HG02885 (cell line): ENCODE results near the gene MATCAP1.
A peak's percentile ranks its signal among the peaks of the same experiment; 100 is the strongest.

Source experiments
- ATAC-seq: cut with Tn5 transposase; IDR thresholded peaks from one replicate; pipeline ENCODE4 v1.9.1; 2021; ENCODE audit warnings: mild to moderate bottlenecking; ENCODE audit not compliant: unreplicated experiment, poor library complexity

The MATCAP1 gene

DNA sequence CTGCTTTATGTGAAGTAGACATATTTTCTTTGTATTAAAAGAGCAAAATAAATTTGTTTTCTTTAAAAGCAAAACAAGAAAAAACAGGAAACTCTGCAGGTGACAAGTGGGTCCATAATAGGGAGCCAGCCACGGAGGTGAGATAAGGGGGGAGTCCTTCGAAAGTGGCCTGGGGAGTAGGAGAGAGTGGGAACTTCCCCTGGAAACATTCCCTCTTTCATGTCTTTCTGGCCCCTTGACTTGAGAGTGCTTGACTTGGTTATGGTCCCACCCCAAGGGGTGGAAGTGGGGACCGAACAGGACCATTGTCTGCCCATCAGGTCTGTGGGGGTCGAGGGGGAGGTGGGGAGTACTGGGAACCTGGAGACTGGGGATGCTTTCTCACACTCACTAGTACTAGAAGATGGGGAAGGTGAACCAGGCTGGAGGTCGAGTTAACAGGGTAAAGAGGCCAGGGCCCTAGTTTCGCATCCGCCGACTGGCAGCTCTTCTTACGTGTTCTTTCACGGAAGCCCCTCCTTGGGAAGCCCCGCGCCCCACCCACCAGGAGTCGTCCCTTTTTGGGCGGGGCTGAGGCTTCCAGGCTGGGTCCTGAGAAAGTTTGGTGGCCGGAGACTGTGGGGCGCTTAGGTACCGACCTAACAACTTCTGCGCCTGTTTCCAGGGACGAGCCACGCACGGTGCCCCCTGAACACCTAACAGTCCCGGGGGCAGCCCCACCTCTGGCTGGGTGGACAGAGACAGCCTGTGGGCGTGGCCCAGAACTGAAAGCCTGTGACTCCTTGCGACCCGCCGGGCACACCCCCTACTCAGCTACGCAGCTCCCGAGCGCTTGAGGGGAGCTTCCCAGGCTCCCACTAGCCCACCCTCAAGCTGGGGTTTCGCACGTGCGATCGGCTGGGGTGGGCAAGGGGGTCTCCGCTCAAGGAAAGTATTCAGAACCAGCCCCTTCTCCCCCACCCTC, 24.8 kb downstream of the MATCAP1 start:
- peak; percentile 35 for ATAC-seq

DNA sequence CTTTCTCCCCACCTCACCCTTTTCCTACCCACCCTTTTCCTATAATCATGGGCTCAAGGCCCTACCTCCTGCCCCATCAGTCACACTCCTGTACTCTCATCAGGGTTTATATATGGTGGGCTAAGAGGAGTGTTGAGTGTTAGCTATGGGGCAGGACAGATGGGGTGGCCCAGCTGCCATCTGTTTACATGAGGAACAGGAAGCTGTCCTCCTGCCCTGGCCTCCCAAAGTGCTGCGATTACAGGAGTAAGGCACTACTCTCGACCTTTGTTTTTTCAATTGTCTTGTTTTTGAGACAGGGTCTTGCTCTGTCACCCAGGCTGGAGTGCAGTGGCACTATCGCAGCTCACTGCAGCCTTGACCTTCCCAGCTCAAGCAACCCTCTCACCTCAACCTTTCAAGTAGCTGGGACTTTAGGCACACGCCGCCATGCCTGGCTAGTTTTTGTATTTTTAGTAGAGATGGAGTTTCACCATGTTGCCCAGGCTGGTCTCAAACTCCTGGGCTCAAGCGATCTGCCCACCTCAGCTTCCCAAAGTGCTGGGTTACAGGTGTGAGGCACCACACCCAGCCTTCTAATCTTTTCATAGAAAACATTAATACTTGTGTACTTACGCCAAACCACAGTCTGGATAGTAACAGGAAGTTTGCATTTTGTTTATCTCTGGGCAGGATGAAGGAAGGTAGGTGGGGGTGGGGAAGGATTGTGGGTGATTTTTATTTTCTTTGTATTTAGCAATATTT, 25.7 kb downstream of the MATCAP1 start:
- no peak for ATAC-seq

DNA sequence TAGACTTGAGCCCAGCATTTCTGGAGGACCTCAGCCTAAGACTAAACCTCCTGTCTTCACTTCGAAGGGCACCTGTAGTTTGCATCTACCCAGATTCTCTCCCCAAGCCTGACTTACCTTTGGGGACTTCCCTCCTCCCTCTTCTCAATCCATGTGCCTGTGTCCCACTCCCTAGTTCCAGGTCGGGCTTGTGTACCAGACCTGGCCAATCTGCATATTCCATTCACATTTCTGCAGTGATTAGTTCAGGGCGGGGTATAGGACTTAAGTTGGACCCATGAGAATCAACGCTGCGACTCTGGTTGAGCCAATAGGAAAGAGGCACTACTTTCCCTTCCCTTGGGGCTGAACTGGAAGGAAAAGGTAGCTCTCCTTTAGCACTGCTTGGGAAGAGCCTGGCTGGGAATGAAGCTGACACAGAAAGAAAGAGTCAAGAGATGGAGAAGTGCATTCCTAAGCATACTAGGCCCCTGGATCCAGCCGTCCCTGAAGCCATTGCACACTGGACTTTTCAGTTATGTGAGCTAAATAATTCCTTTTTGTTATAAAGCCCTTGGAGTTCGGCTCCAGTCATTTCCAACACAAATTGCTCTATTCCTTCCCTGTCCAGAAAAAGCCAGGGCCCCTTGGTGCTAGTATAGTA, 26.5 kb downstream of the MATCAP1 start:
- no peak for ATAC-seq

DNA sequence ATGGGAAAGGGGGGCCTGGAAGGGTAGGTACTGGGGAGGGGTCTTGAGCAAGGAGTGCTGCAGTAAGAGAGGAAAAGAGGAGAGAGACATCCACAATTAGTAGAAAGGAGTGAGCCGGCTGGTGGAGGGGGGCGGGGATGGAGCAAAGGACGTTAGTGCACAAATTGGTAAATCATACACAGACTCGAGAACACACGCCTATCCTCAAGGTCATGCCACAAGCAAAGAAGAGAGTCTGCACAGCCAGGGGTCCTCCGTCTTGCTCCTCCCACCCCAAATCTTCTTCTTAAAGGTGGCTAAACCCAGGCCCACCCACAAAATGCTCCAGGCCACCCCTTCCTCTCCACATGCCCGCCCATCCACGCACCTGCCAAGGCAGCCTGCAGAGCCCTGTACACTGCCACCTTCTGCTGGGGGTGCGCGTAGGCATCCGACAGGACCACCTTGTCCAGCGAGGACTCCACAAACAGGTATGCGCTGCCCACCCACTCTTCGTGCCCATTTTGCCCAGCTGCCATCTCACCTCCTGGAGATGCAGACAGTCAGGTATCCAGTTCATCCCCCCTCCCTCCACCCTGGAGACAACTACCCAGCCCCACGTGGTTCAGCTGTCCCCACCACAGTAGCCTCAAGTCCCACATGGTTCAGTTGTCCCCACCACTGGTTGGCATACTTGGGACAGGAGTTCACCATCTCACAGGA, 27.5 kb downstream of the MATCAP1 start:
- no peak for ATAC-seq

DNA sequence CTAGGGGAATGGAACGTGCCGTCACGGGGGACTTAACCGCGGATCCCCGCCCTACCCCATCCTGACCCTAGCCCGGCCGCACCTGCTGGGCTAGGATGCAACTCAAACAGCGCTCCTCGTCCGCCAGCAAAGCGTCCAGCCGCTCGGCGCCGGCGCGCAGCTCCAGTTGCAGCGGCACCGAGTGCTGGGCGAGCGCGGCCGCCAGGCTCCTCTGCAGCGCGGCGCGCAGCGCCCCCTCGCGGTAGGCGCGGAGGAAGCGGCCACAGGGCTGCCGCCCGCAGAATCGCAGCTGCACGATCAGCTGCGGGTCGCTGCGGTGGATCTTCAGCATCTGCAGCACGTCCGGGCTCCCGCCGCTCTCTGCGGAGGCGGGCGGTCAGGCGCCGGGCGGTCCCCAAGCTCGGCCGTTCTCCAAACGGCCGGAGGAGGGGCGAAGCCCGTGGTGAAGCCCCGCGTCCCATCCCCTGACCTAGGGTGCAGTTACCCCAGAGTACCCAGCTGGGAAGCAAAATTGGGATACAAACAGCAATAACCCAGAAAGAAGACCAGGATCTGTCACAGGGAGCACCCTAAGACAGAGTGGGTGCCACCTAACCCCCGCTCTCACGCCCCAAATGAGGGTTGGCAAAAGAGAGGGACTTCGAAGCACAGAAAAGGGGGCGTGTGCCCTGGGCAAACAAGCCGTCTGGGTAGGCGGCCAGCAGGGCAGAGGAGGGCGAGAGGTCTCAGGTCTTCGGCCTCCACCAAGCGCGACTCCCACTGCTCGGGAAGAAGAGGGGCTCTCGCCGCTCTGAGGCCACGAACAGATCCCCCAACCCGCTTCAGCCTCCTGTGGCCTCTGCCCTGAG, 28.2 kb downstream of the MATCAP1 start:
- ATAC-seq: peak; percentile 30

DNA sequence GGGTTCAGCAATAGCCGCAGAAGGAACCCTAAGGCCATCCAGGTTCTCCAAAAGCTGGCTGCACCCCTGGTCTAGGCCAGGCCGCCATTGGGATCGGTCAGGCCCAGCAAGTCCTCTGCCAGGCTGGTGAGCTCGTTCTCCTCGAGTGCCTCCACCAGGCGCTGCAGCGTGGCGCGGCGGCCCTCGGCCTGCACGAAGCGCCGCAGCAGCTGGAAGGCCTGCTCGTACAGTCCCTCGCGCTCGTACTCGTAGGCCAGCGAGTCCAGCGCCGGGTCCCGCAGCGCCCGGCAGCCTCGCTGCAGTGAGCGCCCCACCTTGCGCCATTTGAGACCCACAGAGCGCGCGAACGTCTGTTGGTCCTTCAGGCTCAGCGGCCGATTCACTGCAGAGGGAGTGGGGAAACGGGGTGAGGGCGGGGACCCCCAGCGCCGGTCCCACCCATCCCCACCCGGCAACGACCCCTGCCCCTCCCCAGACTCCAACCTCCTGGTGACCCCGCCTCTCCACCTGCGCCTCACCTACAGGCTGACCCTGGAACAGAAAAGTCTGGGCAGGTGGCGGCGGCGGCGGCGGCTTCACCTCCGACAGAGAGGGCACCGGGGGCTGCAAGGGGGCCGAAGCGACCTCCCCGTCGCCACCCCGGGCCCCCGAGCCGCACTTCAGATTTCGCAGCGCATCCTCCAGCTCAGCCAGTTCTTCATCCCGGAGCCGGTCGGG, 29.0 kb downstream of the MATCAP1 start:
- no peak for ATAC-seq

DNA sequence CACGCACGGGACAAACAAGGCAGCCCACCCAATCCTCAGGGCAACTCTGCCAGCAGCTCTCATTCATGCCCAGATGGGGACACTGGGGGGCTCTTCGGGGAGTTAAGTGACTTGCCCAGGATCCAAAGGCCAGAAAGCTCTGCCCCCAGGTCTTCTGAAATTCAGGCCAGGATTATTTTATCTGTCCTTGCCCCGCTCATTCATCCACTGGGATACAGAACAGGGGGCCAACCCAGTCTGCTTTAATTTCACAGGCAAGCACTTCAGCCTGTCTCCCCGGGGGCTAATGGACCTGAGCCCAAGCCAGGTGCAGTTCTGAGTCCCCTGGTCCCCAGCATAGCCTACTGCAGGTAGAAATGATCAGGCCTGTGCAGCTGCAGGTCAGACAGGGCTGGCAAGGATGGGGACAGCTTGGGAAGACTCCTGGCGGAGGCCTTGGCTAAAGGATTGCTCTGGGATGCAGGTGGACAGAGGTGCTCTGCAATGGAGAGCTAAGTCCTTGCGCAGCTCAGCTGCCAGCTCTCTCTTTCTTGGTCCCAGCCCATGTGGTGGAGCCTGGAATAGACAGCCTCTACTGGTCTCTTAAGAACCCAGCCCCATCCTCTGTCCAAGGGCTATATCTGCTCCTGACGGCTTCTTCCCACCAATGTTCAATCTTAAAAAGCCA, 32.2 kb downstream of the MATCAP1 start:
- ATAC-seq: no peak

DNA sequence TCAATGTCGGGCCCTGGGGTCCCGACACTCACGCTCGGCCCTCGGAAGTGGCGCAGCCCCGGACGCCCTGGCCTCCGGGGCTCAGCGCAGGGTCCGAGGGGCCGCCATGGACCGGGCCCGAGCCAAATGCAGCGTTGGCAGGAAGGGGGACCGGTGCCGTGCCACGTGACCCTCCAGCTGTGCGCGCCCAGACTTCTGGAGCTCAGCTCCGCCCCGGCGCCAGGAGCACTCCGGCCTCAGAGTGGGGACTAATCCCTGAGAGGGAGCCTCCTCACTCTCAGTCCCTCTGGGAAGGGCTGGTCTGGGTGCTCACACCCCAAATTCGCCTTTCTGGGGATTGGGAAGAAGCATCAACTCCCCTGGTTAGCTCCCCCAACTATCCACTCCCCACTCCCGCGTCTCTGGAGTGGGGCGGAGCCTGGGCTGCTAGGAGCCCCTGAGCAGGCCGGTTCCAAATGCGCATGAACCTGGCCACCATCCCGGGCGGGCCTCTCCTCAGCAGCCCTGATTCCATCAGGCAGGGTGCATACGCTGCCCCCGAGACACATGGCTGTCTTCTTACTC, 32.8 kb downstream of the MATCAP1 start, which contains the start of gene B3GNT9:
TSS of gene B3GNT9 (minus strand) at position 166 of the 564 bp plus-strand sequence. CDS start 513 bp downstream, outside the sequence.
- peak; percentile 55 for ATAC-seq

DNA sequence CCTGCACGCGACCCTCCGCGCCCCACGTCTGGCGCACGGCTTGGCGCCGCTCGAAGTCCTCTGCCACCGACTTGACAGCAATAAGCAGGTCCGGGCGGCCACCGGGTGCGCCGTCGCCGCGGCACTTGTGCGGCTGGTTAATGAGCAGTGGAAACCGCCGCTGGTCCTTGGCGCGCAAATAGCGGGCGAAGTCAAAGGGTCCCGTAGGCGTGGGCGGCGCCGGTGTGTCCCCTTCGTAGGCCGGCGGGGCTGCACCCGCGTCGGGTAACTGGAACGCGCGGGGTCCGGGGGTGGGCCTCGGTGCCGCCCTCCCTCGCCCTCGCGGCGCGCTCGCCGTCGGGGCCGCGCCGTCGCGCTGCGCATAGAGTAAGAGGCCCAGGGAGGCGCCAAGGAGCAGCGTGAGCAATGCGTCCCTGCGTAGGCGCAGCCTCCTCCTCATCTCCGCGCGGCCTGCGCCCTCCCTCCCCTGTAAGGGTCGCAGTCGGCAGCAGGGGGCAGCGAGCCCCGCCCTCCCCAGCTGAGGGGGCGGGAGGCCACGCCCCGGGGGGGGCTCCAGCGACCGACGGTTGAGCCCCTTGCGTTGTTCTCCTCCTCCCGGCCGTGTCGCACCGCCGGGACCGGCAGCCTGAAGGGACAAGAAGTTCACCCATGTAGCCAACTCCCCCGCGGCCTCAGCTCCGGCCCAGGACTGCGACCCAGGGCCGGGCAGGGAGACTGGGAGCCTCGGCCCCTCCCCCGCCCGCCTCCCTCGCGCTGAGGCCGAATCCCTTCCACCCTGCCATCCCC, 33.5 kb downstream of the MATCAP1 start:
- ATAC-seq: peak; percentile 55

DNA sequence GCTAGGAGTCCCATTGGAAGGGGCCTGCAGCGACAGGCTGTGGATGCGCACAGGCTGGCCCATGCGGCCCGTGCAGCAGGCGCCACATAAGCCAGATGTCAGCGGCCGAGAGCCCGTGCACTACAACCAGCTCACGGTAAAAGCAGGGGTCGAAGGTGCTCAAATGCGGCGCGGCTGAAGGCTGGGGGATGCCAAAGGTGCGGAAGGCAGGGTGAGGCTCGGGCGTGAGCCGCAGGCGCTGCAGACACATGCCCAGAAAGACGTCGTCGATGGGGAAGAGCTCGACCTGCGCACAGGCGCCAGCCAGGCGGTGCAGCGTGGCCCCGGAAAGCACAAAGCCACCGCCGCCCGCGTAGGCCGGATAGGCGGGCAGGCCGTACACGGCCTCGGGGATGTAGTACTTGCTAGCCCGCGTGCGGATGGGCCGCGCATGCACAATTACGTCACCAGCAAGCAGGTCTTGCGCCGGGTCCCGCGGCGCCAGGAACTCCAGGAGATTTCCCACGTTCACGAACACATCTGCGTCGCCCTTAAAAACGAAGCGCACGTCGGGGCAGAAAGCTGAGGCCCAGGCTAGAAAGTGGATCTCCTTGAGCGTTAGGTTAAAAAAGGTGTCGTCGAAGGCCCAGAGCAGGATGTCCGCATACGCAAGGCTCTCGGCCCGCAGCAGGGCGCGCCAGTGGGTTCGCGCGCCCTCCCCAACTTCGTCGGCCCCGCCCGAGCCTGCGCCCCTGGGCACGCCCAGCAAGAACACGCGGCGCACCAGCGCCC, 34.3 kb downstream of the MATCAP1 start:
- ATAC-seq: peak; percentile 11

DNA sequence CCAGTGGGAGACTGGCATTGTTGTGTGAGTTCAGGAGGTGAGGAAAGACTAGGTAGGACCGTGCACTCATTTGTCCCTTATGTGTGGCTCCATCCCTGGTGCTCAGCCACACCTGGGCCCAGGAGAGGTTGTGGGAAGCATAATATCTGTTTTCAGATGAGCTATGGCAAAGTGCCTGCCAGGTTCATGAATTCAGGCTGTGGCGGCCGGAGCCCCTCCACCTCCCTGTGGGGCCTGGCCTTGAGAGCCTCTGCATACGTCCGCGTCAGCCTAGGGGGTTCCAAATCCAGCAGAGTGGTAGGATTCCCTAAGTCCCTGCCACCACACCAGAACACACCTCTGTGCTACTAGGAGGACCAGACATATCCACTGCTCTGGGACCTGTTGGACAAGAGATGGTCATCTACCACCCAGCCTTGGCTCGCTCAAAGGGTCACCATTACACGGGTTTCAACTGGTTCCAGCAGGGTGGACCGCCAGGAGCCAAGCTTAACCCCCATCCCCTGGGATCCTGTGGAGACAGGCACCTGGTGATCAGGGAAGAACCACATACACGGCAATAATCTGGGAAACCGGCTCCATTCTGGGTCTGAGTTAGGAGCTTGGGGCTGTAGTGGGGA, 35.0 kb downstream of the MATCAP1 start:
- ATAC-seq: no peak

DNA sequence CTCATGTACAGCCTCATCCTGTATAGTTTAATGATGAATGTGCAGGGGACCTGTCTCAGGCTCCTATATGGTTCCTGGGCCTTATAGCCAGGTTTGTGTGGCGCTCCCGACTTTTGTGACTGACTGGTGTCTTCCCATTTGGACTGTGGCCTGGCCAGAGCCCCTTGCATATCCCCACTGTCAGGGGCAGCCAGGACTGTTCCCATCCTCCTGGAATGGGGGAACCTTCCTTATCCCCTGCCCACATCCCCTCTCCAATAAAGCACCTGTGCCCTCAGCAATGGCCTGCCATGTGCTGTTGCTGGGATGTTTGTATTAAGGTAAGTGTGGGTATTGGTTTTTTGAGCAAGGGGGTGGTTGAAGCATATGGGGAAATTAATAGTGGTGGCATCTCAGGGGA, 35.5 kb downstream of the MATCAP1 start:
- ATAC-seq: no peak

DNA sequence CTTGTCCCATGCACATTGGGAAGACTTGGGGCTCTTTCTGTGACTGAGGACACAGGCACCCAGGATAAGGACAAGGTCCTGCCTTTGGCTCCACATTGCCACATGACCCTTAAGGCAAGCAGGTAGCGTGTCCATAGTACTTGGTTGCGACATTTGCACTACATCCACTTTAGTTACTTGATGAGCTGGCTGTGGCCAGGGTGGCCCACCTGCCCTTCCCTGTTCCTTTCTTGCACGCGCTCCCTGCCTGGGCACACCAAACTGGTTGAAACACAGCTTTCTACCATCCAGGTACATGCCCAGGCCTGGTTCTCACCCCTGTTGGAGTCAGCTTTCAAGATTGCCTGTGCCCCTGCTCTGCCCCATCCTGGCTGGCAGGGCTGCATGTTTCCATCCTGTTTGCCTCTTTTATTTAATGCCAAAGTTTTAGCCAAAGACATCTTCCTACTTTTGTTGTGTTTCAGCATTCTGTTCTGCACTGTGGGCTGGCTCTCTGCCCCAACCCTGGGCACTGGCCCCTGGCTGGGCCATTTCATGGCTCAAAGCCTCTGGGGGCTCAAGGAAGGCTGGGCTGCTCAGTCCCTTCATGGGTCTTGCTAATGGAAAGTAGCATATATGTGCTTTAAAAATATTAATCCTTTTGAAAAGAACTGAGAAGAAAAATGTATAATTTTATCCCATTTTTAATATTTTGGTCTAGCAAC, 36.2 kb downstream of the MATCAP1 start:
- no peak for ATAC-seq

DNA sequence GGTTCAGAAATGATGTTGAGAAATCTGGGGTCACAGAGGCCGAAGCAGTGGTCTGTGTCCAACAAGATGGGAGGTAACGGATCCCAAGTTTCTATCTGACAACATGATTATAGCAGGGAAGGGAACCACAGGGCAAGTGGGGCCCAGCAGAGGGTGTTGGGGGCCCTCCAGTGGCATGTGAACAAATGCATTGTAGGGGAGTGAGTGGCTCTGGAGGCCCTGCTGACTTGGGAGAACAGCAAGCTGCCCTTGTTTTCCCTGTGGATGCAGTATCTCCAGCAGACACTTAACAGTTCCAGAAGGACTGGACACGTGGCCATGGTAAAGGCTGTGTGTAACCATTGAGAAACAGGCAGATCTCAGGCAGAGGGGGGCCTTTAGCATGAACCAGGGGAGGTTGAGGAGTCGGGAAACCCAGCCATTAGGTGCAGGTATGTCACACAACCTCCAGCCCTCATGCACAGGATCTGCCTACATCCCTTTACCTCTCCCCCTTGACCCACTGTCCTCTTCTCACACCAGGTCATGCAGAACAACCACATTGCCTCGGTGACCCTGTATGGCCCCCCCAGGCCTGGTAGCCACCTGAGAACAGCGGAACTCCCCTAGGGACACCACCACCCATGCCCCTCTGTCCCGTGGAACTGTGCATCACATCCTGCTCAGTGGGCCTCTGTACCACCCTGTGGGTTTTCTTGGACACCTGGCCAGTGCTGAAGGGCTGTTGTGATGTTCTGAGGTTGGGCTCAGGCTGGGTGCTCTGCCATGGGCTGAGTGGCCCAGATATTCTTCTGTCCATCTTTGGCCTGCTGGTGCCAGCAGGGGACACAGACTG, 37.0 kb downstream of the MATCAP1 start:
- no peak for ATAC-seq
